ENCODE data around the gene PPP1R37. TPM values are rescaled to one million over a fixed set of nuclear protein-coding genes. Genes with fewer than 3 reads are reported as not detected.

PPP1R37 gene
- total RNA-seq, 4 donors from 2014 or later, result 22.1 to 44.1 (median 33.5) TPM

DNA sequence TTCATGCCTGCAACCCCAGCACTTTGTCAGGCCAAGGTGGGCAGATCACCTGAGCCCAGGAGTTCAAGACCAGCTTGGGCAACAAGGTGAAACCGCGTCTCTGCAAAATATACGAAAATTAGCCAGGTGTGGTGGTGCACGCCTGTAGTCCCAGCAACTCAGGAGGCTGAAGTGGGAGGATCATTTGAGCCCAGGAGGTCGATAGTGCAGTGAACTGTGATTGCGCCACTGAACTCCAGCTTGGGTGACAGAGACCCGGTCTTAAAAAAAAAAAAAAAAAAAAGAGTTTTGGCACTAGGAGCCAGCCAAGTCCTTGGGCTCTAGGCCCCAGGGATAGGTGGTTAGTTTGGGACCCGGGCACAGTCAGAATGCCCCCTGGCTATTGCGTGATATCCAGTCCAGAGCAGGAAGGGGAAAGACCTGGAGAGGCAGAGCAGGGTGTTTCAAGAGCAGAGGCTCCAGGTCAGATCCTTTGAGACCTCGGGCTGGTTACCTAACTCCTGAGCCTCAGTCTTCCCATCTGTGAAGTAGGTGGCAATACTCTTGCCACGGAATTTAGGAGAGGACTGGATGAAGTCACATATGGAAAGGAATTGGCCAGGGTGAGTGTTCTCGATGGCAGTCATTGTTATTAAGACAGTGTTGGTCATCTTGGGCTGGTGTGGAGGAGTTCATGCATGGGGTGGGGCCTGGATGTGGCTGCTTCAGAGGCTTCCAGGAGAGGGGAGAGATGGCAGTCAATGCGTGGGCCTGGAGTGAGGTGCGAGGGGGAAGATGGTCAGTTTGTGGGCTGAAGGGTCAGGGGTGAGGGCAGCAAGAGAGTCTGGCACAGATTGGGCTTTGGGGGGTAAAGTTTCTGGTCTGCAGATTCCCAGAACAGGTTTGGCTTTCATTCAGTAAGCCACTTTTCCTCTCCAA lies 2.8 kb downstream of the PPP1R37 start:
- Histone ChIP-seq H3K9me3 (no peaks in the 10 kb centered on the region), H3K4me1 (peaks cover 0 to 79% (median 41%) of the 10 kb centered on the region in 4 donors), H3K36me3 (peaks cover 0 to 12% (median 0%) of the 10 kb centered on the region in 3 donors), H3K27me3 (no peaks in the 10 kb centered on the region), H3K4me3 (no peak overlapping the region), H3K27ac (no peak overlapping the region)
- TF ChIP-seq, protein P1, sequence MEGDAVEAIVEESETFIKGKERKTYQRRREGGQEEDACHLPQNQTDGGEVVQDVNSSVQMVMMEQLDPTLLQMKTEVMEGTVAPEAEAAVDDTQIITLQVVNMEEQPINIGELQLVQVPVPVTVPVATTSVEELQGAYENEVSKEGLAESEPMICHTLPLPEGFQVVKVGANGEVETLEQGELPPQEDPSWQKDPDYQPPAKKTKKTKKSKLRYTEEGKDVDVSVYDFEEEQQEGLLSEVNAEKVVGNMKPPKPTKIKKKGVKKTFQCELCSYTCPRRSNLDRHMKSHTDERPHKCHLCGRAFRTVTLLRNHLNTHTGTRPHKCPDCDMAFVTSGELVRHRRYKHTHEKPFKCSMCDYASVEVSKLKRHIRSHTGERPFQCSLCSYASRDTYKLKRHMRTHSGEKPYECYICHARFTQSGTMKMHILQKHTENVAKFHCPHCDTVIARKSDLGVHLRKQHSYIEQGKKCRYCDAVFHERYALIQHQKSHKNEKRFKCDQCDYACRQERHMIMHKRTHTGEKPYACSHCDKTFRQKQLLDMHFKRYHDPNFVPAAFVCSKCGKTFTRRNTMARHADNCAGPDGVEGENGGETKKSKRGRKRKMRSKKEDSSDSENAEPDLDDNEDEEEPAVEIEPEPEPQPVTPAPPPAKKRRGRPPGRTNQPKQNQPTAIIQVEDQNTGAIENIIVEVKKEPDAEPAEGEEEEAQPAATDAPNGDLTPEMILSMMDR (IDR thresholded peaks at IDR 0.05), result no peak
- TF ChIP-seq EP300 (IDR thresholded peaks at IDR 0.05) (no peak), POLR2A (IDR thresholded peaks at IDR 0.05) (no peak)
- DNase-seq (ENCODE audit: low spot score in 2 of 2), result no peak
- WGBS, 2 donors, result 84 to 85% methylated on average over 14 of the region's 14 CpGs

- WGBS, 2 donors, result 78 to 82% methylated on average over 7 of the region's 7 CpGs
- DNase-seq (ENCODE audit: low spot score in 2 of 2), result no peak
- Histone ChIP-seq H3K27me3 (no peaks in the 10 kb centered on the region), H3K27ac (no peak overlapping the region), H3K36me3 (peaks cover 0 to 10% (median 0%) of the 10 kb centered on the region in 3 donors), H3K4me1 (peaks cover 0 to 74% (median 35%) of the 10 kb centered on the region in 4 donors), H3K4me3 (no peak overlapping the region), H3K9me3 (no peaks in the 10 kb centered on the region)
- TF ChIP-seq POLR2A (IDR thresholded peaks at IDR 0.05) (no peak), EP300 (IDR thresholded peaks at IDR 0.05) (no peak)
- TF ChIP-seq, protein P1 (IDR thresholded peaks at IDR 0.05), result no peak
Observed at GRCh38 chr19:45096700-45097099, 3.7 kb downstream of the PPP1R37 start.

- Histone ChIP-seq H3K4me1 (peaks cover 0 to 81% (median 34%) of the 10 kb centered on the region in 4 donors), H3K27ac (peak overlapping the region in 1 of 4 donors; percentile 56), H3K36me3 (peaks cover 0 to 10% (median 0%) of the 10 kb centered on the region in 3 donors), H3K9me3 (no peaks in the 10 kb centered on the region), H3K4me3 (no peak overlapping the region), H3K27me3 (no peaks in the 10 kb centered on the region)
- TF ChIP-seq EP300 (IDR thresholded peaks at IDR 0.05) (no peak), POLR2A (IDR thresholded peaks at IDR 0.05) (no peak)
- TF ChIP-seq, protein P1 (IDR thresholded peaks at IDR 0.05), result no peak
- no peak for DNase-seq (ENCODE audit: low spot score in 2 of 2)
- 74 to 85% methylated on average over 7 of the region's 7 CpGs for WGBS, 2 donors
Observed at GRCh38 chr19:45097450-45097775, 4.4 kb downstream of the PPP1R37 start.

DNA sequence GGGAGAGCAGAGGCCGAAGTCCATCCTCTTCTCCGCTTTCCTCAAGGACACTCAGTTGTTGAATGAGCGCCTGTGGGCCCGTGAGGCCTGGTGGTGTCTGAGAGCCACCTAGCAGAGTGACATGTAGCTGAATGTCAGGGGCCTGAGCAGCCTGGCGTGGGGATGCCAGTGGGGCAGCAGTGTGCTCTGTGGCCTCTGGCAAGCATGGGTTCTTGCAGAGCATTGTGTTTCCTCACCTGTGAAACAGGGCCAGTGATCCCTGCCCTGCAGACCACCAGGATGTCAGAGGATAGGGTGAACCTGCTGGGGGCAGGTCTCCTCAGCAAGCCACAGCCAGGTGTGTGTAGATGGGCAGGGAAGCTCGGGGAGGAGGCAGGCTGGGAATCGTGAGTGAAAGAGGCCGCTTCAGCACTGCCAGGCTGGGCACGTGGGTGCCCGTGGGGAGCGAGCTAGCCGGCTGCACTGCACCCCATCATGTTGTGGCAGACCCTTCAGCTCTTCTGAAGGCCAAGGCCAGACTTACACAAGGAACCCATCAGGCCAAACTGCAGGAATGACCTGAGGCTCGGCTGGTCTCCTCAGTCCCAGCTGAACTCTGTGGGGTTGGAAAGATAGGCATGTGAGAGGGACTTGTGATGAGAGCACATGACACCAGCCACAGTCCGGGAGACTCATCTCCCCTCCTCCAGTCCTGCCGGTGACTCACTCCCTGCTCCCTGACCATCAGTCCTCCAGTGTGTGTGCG lies 5.0 kb downstream of the PPP1R37 start:
- no peaks in the 10 kb centered on the region for H3K9me3 ChIP-seq
- TF ChIP-seq, protein P1 (IDR thresholded peaks at IDR 0.05), result no peak
- no peak for TF ChIP-seq POLR2A (IDR thresholded peaks at IDR 0.05)
- no peak for TF ChIP-seq EP300 (IDR thresholded peaks at IDR 0.05)
- WGBS, 2 donors, result 63 to 64% methylated on average over 14 to 16 of the region's 16 CpGs
- H3K4me3 ChIP-seq, result no peak overlapping the region
- no peak for DNase-seq (ENCODE audit: low spot score in 2 of 2)
- peak overlapping the region in 1 of 4 donors; percentile 56 for H3K27ac ChIP-seq
- peaks cover 0 to 10% (median 0%) of the 10 kb centered on the region in 3 donors for H3K36me3 ChIP-seq
- no peaks in the 10 kb centered on the region for H3K27me3 ChIP-seq
- H3K4me1 ChIP-seq, result peaks cover 0 to 86% (median 38%) of the 10 kb centered on the region in 4 donors

Data from tibial nerve (tissue), 4 donors.